IMR-90 (cell line): ENCODE results near the gene PHETA1. TPM values are rescaled to one million over a fixed set of nuclear protein-coding genes. Genes with fewer than 3 reads are reported as not detected.

Experiments used
- ATAC-seq: fragments of 200-7000 bp; cut with Tn5 transposase; 2 replicates; pipeline ENCODE4 v1.9.1; 2020; ENCODE audit warnings: low read depth, mild to moderate bottlenecking, moderate library complexity
- BruUV-seq: library from RNA; stranded (reverse); fragments of 400-500 nt; replicated peaks from 2 replicates; lab custom pipeline; 2021; lab: Mats Ljungman, UMichigan
- CTCF ChIA-PET: fragments of 300-600 bp; formaldehyde crosslinking; extraction: SDS; loops from one replicate; lab custom pipeline; 2021; ENCODE audit warnings: antibody characterized with exemption; lab: Yijun Ruan, JAX
- POLR2A ChIA-PET: fragments of 300-600 bp; sonication (Branson Sonifier 250); formaldehyde crosslinking; loops from one replicate; lab custom pipeline; 2022; ENCODE audit warnings: antibody characterized with exemption; ENCODE audit not compliant: unreplicated experiment; lab: Charles Lee
- DNase-seq: peaks from one replicate; pipeline ENCODE4 v3.0.0; 2013
- H2AFZ ChIP-seq: replicated peaks from 2 replicates; pipeline ENCODE3; 2013; ENCODE audit warnings: low read length, mild to moderate bottlenecking; ENCODE audit not compliant: poor library complexity
- H2AK5ac ChIP-seq: 2 replicates; pipeline ENCODE4 v1.6.1; 2013; ENCODE audit warnings: low read depth, low read length, inconsistent platforms
- H2AK9ac ChIP-seq: replicated peaks from 2 replicates; pipeline ENCODE3; 2013; ENCODE audit warnings: mild to moderate bottlenecking, low read depth, low read length, moderate library complexity; ENCODE audit not compliant: poor library complexity
- H2BK120ac ChIP-seq: 2 replicates; pipeline ENCODE4 v1.6.1; 2013; ENCODE audit warnings: low read depth, low read length, inconsistent platforms
- H2BK15ac ChIP-seq: 3 replicates; pipeline ENCODE4 v1.6.1; 2013; ENCODE audit warnings: low read depth, low read length, inconsistent platforms
- H2BK20ac ChIP-seq: 2 replicates; pipeline ENCODE4 v1.6.1; 2013; ENCODE audit warnings: low read depth, mild to moderate bottlenecking, inconsistent platforms, low read length, moderate library complexity
- H2BK5ac ChIP-seq: 2 replicates; pipeline ENCODE4 v1.6.1; 2013; ENCODE audit warnings: mild to moderate bottlenecking, low read depth, low read length, inconsistent platforms; ENCODE audit not compliant: poor library complexity, severe bottlenecking
- H3K14ac ChIP-seq: replicated peaks from 2 replicates; pipeline ENCODE4 v1.6.1; 2013; ENCODE audit warnings: low read depth, low read length, inconsistent platforms
- H3K18ac ChIP-seq: 2 replicates; pipeline ENCODE4 v1.6.1; 2013; ENCODE audit warnings: low read depth, low read length, control low read depth
- H3K23ac ChIP-seq: 2 replicates; pipeline ENCODE4 v1.6.1; 2013; ENCODE audit warnings: low read depth, low read length, inconsistent platforms
- H3K27ac ChIP-seq: 2 replicates; pipeline ENCODE4 v1.5.1; 2013; ENCODE audit warnings: mild to moderate bottlenecking, control low read depth, low read length; ENCODE audit not compliant: insufficient read depth
- H3K27me3 ChIP-seq: 2 replicates; pipeline ENCODE4 v1.6.1; 2013; ENCODE audit warnings: low read length; ENCODE audit not compliant: control insufficient read depth, insufficient read depth
- H3K36me3 ChIP-seq: 2 replicates; pipeline ENCODE4 v1.6.1; 2013; ENCODE audit warnings: low read length, mixed read lengths; ENCODE audit not compliant: control insufficient read depth, insufficient read depth
- H3K4ac ChIP-seq: 2 replicates; pipeline ENCODE4 v1.6.1; 2013; ENCODE audit warnings: low read depth, low read length, inconsistent platforms
- H3K4me1 ChIP-seq: 2 replicates; pipeline ENCODE4 v1.6.1; 2013; ENCODE audit warnings: low read length, mixed read lengths; ENCODE audit not compliant: control insufficient read depth, insufficient read depth
- H3K4me2 ChIP-seq: 2 replicates; pipeline ENCODE4 v1.6.1; 2013; ENCODE audit warnings: low read depth, mild to moderate bottlenecking, control low read depth, low read length, moderate library complexity
- H3K4me3 ChIP-seq: 2 replicates; pipeline ENCODE4 v1.5.1; 2013; ENCODE audit warnings: low read depth, mild to moderate bottlenecking, control low read depth, low read length, moderate library complexity; ENCODE audit not compliant: insufficient read depth
- H3K56ac ChIP-seq: 2 replicates; pipeline ENCODE4 v1.6.1; 2013; ENCODE audit warnings: low read length, inconsistent platforms; ENCODE audit not compliant: insufficient read depth; ENCODE audit errors: extremely low read depth
- H3K79me1 ChIP-seq, 2 experiments: 2 replicates each; pipeline ENCODE4 v1.6.1; 2013; ENCODE audit warnings: low read length in 2 of 2, inconsistent platforms in 1 of 2, low read depth in 1 of 2
- H3K9ac ChIP-seq: 2 replicates; pipeline ENCODE4 v1.6.1; 2013; ENCODE audit warnings: low read depth, low read length, control low read depth
- H3K9me1 ChIP-seq: 2 replicates; pipeline ENCODE4 v1.6.1; 2013; ENCODE audit warnings: low read length, inconsistent platforms; ENCODE audit not compliant: insufficient read depth
- H3K9me3 ChIP-seq: 2 replicates; pipeline ENCODE4 v1.6.1; 2013; ENCODE audit warnings: low read length; ENCODE audit not compliant: control insufficient read depth, insufficient read depth
- H4K20me1 ChIP-seq: 2 replicates; pipeline ENCODE4 v1.6.1; 2013; ENCODE audit warnings: low read length, inconsistent platforms; ENCODE audit not compliant: insufficient read depth
- H4K5ac ChIP-seq: 2 replicates; pipeline ENCODE4 v1.6.1; 2013; ENCODE audit warnings: mild to moderate bottlenecking, low read depth, low read length, control low read depth
- H4K8ac ChIP-seq, 2 experiments: 2 replicates each; pipeline ENCODE4 v1.6.1; 2013; ENCODE audit warnings: low read depth in 2 of 2, low read length in 2 of 2, control low read depth in 1 of 2, inconsistent platforms in 1 of 2
- H4K91ac ChIP-seq: 2 replicates; pipeline ENCODE4 v1.6.1; 2013; ENCODE audit warnings: low read depth, low read length, inconsistent platforms; ENCODE audit not compliant: insufficient read depth
- CEBPB ChIP-seq: IDR thresholded peaks from 2 replicates; pipeline ENCODE4 v1.6.1; 2012; ENCODE audit warnings: low read depth, low read length, improper control_type of control experiment
- CHD1 ChIP-seq: IDR thresholded peaks from 2 replicates; pipeline ENCODE4 v1.6.1; 2012; ENCODE audit warnings: low read depth, low read length, improper control_type of control experiment
- FOS ChIP-seq: fragments of 150-350 bp; IDR thresholded peaks from 2 replicates; pipeline ENCODE4 v1.6.1; 2016; ENCODE audit warnings: low read depth, low read length
- MAFK ChIP-seq: IDR thresholded peaks from 2 replicates; pipeline ENCODE4 v1.6.1; 2012; ENCODE audit warnings: low read depth, low read length, improper control_type of control experiment
- MXI1 ChIP-seq: IDR thresholded peaks from 2 replicates; pipeline ENCODE4 v1.6.1; 2012; ENCODE audit warnings: low read depth, mild to moderate bottlenecking, low read length, moderate library complexity, borderline replicate concordance
- POLR2A ChIP-seq: IDR thresholded peaks from 2 replicates; pipeline ENCODE4 v1.6.1; 2012; ENCODE audit warnings: mild to moderate bottlenecking, low read depth, low read length
- RAD21 ChIP-seq: IDR thresholded peaks from 2 replicates; pipeline ENCODE4 v1.6.1; 2012; ENCODE audit warnings: low read length, improper control_type of control experiment
- RCOR1 ChIP-seq: IDR thresholded peaks from 2 replicates; pipeline ENCODE4 v1.6.1; 2012; ENCODE audit warnings: mild to moderate bottlenecking, low read length, improper control_type of control experiment; ENCODE audit not compliant: insufficient replicate concordance
- RFX5 ChIP-seq: IDR thresholded peaks from 2 replicates; pipeline ENCODE4 v1.8.0; 2012; ENCODE audit warnings: low read depth, mild to moderate bottlenecking, low read length, moderate library complexity
- SMC3 ChIP-seq: fragments of 150-350 bp; IDR thresholded peaks from 2 replicates; pipeline ENCODE4 v1.6.1; 2016; ENCODE audit warnings: low read depth, mild to moderate bottlenecking, antibody characterized with exemption, low read length, moderate library complexity
- WGBS, 2 experiments: methylation state at CpG; one replicate each; pipeline versions ENCODE4 v1.1.5 to v1.1.7; 2013; ENCODE audit warnings: missing lambda C conversion rate in 2 of 2; ENCODE audit not compliant: insufficient read length in 1 of 2; ENCODE audit errors: extremely low coverage in 2 of 2; 5-methylcytosine and 5-hydroxymethylcytosine counted together
- dilution Hi-C: fragments of 300-500 bp; cut with HindIII; formaldehyde crosslinking; loops from one replicate; pipeline ENCODE4 v1.14.3; 2018; ENCODE audit warnings: low sequenced_read_pairs; ENCODE audit not compliant: unreplicated experiment
- in situ Hi-C: fragments of 300-500 bp; cut with MboI; formaldehyde crosslinking; loops from 3 replicates; pipeline ENCODE4 v1.14.3; 2019; ENCODE audit warnings: low sequenced_read_pairs, inconsistent platforms, mixed read lengths
- intact Hi-C: fragments of 100-400 bp; cut with micrococcal nuclease; formaldehyde crosslinking; loops from 2 replicates; pipeline ENCODE4 v1.10.0; 2022
- polyA plus RNA-seq, 3 experiments: library from polyadenylated mRNA; depleted of rRNA; stranded (reverse); fragments of >200 nt; gene quantifications; 2 replicates each; pipeline ENCODE4 v1.2.3, GENCODE V29; 2012; ENCODE audit warnings: low replicate concordance in 1 of 3
- total RNA-seq: library from RNA; depleted of rRNA; stranded (reverse); fragments of >200 nt; gene quantifications from 2 replicates; pipeline ENCODE4 v1.2.3, GENCODE V29; 2012
- TF ChIP-seq, protein P1 (sequence below): conservative IDR thresholded peaks from 2 replicates; pipeline ENCODE4 v1.5.1; 2012; ENCODE audit warnings: mild to moderate bottlenecking, low read depth, low read length, improper control_type of control experiment

PHETA1 gene
- total and polyA plus RNA-seq, 2 of the 4 experiments (the other 2 are of a cell fraction) = 3.2 to 6.6 TPM

DNA sequence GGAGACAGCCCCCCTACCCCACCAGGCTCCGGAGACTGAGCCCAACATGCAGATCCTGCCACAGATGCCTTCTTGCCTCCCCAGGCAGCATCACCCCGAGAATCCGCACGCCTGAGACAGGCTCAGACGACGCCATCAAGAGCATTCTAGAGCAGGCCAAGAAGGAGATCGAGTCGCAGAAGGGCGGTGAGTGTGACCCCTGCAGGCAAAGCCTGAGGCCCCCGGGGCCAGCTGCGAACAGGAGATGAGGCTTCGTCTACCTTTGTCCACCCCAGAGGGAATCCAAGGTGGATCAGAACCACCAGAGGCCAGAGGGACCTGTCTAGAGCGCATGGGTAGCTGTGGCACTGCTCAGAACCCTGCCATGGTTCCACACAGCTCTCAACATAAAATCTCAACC lies 56.9 kb downstream of the PHETA1 start:
- WGBS, 2 experiments = 71% methylated on average over 13 of the region's 13 CpGs; no CpG with 5 or more reads in 1 of the 2 experiments
- Histone ChIP-seq H2AK5ac (no peak overlapping the region), H3K4ac (no peak overlapping the region), H3K4me2 (no peak overlapping the region), H3K14ac (no peak overlapping the region), H3K79me1 (no peaks in the 10 kb centered on the region), H3K27ac (no peak overlapping the region), H2BK20ac (no peak overlapping the region), H2AK9ac (no peak overlapping the region), H4K91ac (no peak overlapping the region), H3K56ac (no peak overlapping the region), H3K4me3 (no peak overlapping the region), H3K36me3 (no peaks in the 10 kb centered on the region), H3K9me3 (no peaks in the 10 kb centered on the region), H4K5ac (no peak overlapping the region), H4K8ac (no peak overlapping the region), H2BK5ac (no peak overlapping the region), H2AFZ (no peak overlapping the region), H4K20me1 (no peaks in the 10 kb centered on the region), H3K27me3 (peaks cover 5% of the 10 kb centered on the region), H3K23ac (no peak overlapping the region), H3K9me1 (no peaks in the 10 kb centered on the region), H2BK120ac (no peak overlapping the region), H2BK15ac (no peak overlapping the region), H3K9ac (no peak overlapping the region), H3K4me1 (no peaks in the 10 kb centered on the region), H3K18ac (no peak overlapping the region)
- TF ChIP-seq CEBPB (no peak), RAD21 (no peak), RCOR1 (no peak), MAFK (no peak), RFX5 (no peak), FOS (no peak), CHD1 (no peak), POLR2A (no peak), MXI1 (no peak), SMC3 (no peak)
- TF ChIP-seq, protein P1, sequence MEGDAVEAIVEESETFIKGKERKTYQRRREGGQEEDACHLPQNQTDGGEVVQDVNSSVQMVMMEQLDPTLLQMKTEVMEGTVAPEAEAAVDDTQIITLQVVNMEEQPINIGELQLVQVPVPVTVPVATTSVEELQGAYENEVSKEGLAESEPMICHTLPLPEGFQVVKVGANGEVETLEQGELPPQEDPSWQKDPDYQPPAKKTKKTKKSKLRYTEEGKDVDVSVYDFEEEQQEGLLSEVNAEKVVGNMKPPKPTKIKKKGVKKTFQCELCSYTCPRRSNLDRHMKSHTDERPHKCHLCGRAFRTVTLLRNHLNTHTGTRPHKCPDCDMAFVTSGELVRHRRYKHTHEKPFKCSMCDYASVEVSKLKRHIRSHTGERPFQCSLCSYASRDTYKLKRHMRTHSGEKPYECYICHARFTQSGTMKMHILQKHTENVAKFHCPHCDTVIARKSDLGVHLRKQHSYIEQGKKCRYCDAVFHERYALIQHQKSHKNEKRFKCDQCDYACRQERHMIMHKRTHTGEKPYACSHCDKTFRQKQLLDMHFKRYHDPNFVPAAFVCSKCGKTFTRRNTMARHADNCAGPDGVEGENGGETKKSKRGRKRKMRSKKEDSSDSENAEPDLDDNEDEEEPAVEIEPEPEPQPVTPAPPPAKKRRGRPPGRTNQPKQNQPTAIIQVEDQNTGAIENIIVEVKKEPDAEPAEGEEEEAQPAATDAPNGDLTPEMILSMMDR = no peak
- intact Hi-C loops = no loop called here
- ATAC-seq = no peak
- ChIA-PET CTCF (interaction anchor here (0.7 kb wide), 2 partner anchors 13 to 426 kb away, joined by 3 to 4 read pairs; no protein-coding TSS in a partner anchor), POLR2A (no interaction called here)
- no peak for DNase-seq
- dilution Hi-C loops = no loop called here
- in situ Hi-C loops = loop anchor here (5.0 to 10.0 kb wide), 2 partner anchors 290 to 377 kb away; no protein-coding TSS in a partner anchor
- no TSS peak for BruUV-seq
